ENCODE measurements around the gene LRBA.

DNA sequence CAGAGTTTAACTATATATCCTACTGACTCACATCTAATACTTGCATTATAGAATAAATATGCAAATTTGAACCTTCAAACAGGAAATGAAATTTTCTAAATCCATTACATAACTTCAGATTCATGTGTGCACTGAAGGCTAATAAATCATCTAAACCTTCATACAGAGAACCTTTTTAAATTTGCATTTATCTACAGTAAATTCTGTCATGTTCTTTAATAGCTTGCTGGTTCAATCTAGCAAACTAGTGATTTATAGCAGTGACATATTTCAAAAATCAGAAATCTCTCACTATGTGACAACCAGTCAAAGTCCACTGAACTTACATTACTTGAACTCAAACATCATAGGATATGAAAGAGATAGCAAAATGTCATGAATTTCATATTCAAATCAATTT is 65.1 kb downstream of the LRBA start:
- TF ChIP-seq, protein P1, sequence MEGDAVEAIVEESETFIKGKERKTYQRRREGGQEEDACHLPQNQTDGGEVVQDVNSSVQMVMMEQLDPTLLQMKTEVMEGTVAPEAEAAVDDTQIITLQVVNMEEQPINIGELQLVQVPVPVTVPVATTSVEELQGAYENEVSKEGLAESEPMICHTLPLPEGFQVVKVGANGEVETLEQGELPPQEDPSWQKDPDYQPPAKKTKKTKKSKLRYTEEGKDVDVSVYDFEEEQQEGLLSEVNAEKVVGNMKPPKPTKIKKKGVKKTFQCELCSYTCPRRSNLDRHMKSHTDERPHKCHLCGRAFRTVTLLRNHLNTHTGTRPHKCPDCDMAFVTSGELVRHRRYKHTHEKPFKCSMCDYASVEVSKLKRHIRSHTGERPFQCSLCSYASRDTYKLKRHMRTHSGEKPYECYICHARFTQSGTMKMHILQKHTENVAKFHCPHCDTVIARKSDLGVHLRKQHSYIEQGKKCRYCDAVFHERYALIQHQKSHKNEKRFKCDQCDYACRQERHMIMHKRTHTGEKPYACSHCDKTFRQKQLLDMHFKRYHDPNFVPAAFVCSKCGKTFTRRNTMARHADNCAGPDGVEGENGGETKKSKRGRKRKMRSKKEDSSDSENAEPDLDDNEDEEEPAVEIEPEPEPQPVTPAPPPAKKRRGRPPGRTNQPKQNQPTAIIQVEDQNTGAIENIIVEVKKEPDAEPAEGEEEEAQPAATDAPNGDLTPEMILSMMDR (IDR thresholded peaks at IDR 0.05; ENCODE audit: borderline replicate concordance, extremely low read depth, low read length, poor library complexity, severe bottlenecking): no peak
- TF ChIP-seq EZH2 (IDR thresholded peaks at IDR 0.05; ENCODE audit: borderline replicate concordance, low read depth, low read length, severe bottlenecking): no peak
